NCI-H748 (cell line): ENCODE measurements around the gene CDH1.

Experiments
- DNase-seq: peaks from one replicate; lab custom pipeline; 2025; ENCODE audit not compliant: unreplicated experiment; lab: John Stamatoyannopoulos, UW

The CDH1 gene

GRCh38 chr16:68731637-68732036 lies 5.5 kb upstream of the CDH1 start:
- no peak for DNase-seq

- DNase-seq, result peak; percentile 68
These were observed 4.9 kb upstream of the CDH1 start for GRCh38 chr16:68732042-68732680.

GRCh38 chr16:68732741-68733399 lies 4.2 kb upstream of the CDH1 start:
- DNase-seq, result no peak

GRCh38 chr16:68733570-68733969 lies 3.5 kb upstream of the CDH1 start:
- no peak for DNase-seq

DNA sequence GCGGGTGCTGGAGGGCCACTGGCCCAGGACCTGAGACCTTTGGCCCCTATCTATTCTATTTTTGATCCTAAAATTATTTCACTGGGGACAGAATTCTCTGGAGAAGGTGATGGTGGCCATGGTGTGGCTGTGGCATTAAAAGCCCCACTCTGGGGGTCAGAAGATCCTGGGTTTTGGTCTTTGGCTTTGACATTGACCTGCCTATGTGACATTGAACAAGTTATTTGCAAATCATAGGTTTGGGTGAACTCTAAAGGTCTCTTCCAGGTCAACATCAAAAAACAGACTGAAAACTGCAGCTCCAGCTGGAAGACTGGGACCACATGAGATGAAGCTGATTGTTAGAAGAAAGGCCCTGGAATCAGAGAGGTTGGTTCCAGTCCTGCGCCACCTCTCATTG lies 2.3 kb upstream of the CDH1 start:
- no peak for DNase-seq

- no peak for DNase-seq
These were observed 531 bp upstream of the CDH1 start for GRCh38 chr16:68736561-68736960.

GRCh38 chr16:68737730-68738629 lies 888 bp downstream of the CDH1 start:
- DNase-seq, result peak; percentile 42

GRCh38 chr16:68739964-68740627 lies 3.0 kb downstream of the CDH1 start:
- DNase-seq, result no peak

DNA sequence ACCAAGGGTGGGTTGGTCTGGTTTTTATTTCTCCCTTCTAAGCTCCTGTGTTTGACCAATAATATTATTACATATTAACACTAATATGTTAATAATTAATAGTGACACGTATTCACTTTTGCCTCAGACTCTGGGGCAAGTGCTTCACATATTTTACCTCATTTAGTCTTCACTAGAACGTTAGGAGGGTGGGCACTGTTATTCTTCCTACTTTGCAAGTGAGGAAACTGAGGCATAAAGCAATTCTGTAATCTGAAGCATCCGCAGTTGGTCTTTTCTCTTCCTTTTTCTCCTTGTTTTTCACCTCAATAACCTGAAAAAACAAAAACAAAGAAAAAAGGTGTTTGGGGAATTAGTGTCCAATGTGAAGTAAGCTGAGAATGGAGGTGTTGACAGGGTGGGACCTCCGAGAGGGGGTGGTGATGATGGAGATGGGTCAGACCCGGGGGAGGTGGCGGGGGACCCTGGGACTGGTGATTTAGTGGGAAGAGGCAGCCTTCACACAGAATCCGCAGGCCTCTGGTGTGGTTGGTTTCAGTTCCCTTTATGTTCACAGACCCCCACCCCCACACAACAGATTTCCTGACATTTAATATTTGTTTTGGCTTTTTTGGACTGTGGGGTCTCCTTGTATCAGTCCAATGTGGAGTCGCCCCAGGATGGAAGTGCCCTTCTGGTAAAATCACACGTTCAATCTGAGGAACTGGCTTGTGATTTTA lies 3.7 kb downstream of the CDH1 start:
- no peak for DNase-seq

- DNase-seq, result no peak
These were observed 6.6 kb downstream of the CDH1 start for GRCh38 chr16:68743664-68744063.

DNA sequence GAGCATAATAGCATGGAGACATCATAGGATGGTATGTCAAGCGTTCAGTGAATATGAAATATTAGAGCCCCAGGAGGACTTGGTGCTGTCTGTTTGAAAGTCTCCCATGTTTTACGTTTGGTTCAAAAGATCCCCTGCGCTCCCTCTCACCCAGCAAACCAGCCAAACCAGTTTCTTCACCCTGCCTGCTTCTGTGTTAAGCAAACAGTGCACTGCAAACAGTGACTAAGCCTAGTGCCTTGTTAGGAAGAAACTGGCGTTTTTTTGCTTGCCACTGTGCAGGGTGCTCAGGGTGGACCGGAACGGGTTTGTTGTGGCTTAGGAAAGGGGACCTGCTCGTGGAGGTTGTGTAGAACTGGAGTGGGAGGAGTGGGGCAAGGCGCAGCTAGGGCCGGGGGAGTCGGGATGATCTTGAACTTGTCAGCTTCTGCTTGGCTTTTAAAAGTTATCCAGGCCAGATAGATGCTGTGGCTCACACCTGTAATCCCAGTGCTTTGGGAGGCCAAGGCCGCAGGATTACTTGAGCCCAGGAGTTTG lies 7.7 kb downstream of the CDH1 start:
- DNase-seq, result peak; percentile 97

GRCh38 chr16:68746951-68747350 lies 9.9 kb downstream of the CDH1 start:
- no peak for DNase-seq

DNA sequence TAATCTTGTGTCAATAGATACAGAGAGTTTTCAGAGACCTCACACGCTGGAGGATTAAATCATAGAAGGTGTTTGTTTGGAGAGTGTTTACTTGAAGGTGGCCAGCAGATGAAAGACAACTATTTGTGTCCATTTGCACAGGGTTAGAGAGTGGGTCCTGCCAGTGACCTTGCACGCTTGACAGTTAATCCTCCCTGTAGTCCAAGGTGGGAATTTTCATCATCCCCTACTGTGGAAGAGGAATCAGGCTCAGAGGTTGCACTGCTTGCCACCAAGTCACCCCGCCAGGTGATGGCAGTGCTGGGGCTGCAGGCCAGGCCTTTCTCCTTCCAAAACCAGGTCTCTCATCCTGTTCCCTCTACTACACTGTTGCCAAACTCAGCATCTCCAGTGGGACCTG lies 12.3 kb downstream of the CDH1 start:
- DNase-seq, result no peak

DNA sequence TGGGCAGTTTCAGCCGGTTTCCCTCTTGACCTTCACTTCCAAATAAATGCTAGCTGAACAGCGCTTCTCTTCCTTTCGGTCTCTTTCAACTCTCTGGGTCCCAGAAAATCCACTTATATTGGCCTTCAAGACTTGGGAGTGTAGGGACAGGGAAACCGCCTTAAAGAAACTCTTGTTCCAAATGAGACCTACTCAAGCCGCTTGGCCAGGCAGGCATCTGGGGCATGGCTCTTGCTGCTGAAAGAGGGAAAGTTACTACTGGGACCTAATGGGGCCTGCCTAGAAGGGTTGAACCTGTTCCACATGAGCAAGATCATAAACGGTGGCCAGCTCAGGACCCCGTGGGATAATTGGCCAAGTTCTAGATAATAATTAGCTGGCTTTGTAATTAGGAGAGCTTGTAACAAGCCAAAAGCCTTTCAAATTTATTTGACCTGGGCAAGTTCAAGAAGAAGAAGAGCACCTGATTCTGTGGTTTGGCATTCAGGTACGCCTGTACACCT lies 13.2 kb downstream of the CDH1 start:
- DNase-seq, result no peak

- no peak for DNase-seq
These were observed 14.1 kb downstream of the CDH1 start for GRCh38 chr16:68751160-68751559.

DNA sequence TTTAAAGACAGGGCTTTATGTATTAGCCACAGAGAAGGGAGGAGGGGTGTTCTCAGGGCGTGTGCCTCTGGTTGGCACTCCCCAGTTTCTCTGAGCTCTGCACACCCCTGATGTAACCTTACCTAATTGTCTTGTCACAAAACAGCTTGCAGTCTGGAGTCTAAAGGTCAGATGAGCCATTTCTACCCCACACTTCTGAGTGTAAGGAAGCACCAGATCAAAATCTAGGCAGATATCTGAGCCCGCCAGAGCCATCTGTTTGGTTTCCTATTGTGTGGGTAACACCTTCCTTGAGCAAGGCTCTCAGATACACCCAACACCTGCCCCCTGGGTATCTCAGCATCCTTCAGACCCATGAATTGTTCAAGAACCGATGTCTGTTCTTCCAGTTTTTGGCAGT lies 15.5 kb downstream of the CDH1 start:
- DNase-seq, result no peak

- peak; percentile 29 for DNase-seq
These were observed 17.1 kb downstream of the CDH1 start for GRCh38 chr16:68754084-68754792.

- DNase-seq, result peak; percentile 49
These were observed 19.3 kb downstream of the CDH1 start for GRCh38 chr16:68756239-68756915.

DNA sequence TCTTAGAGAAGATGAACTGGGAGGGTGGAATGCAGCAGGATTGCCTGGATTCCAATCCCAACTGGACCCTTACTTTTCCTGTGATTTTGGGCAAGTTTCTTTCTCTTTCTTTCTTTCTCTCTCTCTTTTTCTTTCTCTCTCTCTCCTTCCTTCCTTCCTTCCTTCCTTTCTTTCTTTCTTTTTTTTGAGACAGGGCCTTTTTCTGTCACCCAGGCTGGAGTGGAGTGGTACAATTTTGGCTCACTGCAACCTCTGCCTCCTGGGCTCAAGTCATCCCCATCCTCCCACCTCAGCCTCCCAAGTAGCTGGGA lies 20.5 kb downstream of the CDH1 start:
- DNase-seq, result no peak
